ELF-1 (cell line): Measurements from ENCODE around the gene C2CD4D.
"Not testable (repeated sequence)": the region's sequence is repeated elsewhere in the genome, so short reads cannot be mapped to it uniquely, and the experiment has no call there.

Source experiments
- DNase-seq: peaks from one replicate; pipeline ENCODE4 v3.0.0-alpha.2; 2016; ENCODE audit warnings: low read depth, low spot score

Gene C2CD4D

DNA sequence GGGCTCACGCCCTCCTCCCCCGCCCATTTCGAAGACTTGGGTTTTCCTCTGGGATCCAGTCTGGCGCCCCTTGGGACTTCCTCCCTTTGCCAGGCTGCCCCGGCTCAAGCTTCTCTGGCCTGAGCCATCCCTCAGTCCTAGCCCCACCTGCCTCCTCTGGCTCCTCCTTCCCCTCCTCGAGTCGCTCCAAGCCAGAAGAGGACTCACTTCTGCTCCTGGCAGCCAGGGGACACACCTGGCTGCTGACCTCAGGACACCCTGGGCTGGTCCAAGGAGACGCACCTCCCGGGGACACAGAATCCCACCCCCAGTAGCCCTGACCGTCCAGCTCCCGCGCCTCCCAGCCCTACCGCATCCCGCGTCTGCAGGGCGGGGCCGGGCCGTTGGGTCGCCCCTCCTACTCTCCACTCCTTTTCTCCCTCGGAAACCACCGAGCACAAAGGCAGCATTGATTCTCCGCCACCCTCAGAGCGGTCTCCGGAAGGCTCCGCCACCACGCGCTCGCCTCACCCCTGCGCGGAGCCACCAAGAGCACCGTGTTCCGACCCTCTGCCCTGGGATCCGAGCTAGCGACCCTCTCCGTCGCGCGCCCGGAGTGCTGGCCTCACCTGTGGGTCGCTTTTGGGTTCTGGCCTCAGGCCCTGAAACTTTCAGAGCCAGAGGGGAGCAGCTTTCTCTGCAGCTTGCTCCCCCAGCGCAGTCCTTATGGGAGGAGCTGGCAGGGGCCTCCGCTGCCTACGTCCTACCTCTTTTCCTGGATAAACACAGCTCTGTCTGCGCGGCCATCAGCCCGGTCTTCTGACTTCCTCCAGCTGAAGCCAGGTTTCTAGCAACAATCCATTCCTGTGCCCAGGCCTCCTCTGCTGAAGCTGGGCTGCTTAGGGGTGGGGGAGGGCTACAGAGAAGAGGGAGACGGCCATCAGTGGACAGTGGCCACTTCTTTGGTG, at the start of gene C2CD4D:
Gene C2CD4D, minus strand, starts transcription at position 364 of the 947 bp plus-strand sequence. CDS start 831 bp downstream, outside the sequence.
- DNase-seq: peak; percentile 85

DNA sequence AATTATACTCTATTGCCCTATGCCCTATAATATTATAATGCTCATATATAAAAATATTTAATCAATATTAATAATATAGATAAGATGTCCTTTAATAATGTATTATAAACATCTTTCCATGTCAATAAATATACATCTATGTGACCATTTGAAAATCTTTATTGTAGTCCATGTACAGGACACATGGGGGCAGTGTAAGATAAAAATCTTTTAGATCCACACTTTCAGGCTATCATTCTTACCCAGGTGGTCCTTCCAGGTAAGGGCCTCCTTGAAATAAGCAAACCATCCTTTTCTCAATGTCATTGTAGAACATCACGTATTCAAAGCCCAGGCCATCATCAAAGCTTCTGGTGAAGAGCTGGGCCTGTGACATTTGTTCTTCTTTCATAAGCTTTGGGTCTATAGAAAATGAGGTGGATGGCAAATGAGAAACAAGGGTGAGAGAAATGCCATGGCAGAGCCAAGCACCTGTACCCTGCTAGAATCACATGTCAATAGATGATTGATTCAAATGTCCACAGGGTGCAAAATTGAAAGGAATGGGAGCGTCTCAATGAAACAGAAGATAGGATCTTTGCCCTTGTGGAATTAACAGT, 49.5 kb upstream of the C2CD4D start:
- DNase-seq: no peak

- no peak for DNase-seq
Observed at GRCh38 chr1:151887028-151887427, 47.4 kb upstream of the C2CD4D start.

- no peak for DNase-seq
Observed at GRCh38 chr1:151885479-151885878, 45.9 kb upstream of the C2CD4D start.

GRCh38 chr1:151884879-151885278, 45.3 kb upstream of the C2CD4D start:
- not testable (repeated sequence) for DNase-seq

GRCh38 chr1:151884445-151884844, 44.8 kb upstream of the C2CD4D start:
- not testable (repeated sequence) for DNase-seq

DNA sequence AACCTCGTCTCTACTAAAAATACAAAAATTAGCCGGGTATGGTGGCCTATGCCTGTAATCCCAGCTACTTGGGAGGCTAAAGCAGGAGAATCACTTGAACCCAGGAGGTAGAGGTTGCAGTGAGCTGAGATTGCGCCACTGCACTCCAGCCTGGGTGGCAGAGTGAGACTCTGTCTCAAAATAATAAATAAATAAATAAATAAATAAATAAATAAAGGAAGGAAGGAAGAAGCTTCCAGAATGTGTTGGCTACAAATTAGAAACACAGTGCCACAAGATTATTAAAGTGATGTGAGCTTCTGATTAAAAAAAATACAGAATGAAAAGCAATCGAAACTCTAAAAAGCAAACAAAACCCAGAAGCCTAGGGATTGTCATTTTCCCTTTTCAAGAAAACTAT, 44.3 kb upstream of the C2CD4D start:
- DNase-seq: not testable (repeated sequence)

DNA sequence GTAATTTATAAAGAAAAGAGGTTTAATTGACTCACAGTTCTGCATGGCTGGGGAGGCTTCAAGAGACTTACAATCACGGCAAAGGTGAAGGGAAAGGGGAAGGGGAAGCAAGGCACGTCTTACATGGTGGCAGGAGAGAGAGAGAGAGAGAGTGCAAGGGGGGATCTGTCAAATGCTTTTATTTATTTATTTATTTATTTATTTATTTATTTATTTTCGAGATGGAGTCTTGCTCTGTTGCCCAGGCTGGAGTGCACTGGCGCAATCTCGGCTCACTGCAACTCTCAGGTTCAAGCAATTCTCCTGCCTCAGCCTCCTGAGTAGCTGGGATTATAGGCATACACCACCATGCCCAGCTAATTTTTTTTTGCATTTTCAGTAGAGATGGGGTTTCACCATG, 43.3 kb upstream of the C2CD4D start:
- not testable (repeated sequence) for DNase-seq

GRCh38 chr1:151882466-151882865, 42.8 kb upstream of the C2CD4D start:
- DNase-seq: no peak

DNA sequence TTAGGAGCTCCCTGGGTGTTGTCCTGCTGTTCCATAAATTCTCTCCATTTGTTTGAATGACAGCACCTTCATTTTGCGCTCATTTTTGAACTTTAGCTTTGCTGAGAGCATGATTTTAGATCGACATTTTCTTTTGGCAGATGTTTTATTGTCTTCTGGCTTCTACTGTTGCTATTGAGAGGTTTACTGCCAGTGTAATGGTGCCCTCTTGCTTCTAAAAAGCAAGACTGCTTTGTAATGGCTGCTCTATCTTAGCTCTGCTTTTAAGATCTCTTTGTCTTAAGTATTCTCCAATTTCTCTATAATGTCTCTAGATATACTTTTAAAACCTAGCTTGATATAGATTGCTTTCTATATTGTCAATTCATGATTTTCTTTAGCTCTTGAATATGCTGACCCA, 41.9 kb upstream of the C2CD4D start:
- no peak for DNase-seq

DNA sequence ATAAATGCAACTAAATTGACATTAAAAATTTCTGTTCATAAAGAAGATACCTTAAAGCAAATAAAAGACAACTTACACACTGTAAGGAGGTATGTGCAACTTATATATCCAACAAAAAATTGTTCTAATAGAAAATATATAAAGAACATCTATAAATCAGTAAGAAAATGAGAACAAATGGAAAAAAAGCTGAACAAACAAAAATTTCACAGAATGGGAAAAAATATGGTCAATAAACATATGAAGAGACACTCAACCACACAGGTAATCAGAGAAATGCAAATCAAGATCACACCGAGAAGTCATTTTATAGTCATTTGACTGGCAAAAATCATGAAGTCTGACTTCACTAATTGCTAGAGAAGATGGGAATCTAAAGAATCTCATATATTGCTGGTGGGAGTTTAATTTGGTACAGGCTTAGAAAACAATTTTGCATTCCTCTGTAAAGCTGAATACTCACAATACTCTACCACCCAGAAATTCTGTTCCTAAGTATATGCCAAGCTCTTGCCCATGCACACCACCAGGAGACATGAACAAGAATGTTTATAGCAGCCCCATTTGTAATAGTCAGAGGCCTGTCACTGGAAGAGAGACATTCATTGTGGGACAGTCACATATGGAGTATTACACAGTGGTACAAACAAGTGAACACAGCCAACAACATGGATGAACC, 35.9 kb upstream of the C2CD4D start:
- no peak for DNase-seq

GRCh38 chr1:151872776-151873175, 33.2 kb upstream of the C2CD4D start:
- peak; percentile 32 for DNase-seq

DNA sequence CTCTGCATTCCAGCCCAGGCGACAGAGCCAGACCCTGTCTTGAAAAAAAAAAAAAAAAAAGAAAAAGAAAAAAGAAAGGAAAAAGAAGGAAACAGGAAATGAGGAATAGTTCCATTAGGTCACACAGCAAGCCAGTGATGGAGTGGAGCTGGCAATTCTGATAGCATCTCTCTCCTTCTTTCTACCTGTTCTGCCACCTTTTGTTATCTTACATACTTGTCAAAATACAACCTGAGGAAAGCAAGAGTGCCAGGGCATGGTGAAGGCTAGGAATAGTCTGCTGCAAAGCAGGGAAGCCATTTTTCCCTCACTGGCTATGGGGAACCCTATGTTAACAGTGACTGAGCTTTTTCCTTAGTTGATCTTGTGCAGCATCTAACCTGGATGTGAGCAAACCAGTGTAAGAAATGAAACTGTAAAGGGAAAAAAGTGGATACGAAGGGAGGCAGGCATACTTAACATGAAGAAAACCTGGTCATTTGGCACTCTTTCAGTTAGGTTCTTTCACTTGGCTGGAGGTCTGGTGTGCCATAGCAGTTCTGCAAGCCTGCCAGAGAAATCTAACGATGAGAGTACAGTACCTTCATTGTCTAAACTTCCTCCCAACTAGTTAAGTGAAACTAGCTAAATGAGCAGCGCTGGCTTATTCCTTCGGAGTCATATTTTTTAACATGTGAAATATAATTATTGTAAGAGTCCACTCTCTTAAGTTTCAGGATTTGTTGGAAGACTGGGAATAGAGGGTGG, 31.8 kb upstream of the C2CD4D start:
- no peak for DNase-seq

DNA sequence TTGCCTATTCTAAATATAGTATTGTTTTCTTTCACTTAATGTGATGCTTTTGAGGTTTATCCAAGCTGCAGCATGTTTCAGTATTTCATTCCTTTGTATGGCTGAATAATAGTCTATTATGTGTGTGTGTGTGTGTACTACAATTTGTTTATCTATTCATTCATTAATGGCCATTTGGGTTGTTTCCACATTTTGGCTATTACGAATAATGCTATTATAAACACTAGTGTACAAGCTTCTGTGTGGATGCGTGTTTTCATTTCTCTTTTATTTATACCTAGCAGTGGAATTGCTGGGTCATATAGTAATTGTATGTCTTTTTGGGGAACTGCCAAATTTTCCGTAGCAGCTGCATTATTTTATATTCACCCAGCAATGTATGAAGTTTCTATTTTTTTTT, 28.9 kb upstream of the C2CD4D start:
- no peak for DNase-seq

- no peak for DNase-seq
Observed at GRCh38 chr1:151867765-151868411, 28.3 kb upstream of the C2CD4D start.

DNA sequence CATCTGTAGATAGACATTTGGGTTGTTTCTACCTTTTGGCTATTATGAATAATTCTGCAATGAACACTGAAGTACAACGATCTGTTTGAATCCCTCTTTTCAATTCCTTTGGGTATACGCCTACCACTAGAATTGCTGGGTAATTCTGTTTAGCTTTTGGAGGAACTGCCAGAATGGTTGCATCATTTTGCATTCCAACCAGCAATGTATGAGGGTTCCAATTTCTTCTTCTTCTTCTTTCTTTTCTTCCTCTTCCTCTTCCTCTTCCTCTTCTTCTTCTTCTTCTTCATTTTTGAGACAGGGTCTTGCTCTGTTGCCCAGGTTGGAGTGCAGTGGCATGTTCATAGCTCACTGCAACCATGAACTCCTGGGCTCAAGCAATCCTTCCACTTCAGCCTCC, 27.7 kb upstream of the C2CD4D start:
- no peak for DNase-seq

DNA sequence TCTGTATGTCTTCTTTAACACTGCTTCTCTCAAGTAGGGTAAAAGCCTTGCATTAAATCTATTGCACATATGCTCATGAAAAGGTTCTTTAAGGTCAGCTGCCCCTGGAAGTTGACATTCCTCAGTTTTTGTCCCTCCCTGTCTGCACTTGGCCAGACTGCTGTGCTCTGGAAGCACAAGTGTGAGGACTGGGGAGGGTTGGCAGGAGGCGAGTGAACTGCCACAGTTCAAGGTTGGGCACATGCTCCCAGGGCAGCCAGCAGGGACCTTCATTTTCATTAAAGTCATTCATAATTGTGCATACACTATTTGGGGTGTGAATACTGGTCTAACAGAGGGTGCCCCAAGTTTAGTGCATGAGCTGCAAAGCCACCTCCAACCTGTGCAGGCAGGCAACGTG, 24.8 kb upstream of the C2CD4D start:
- no peak for DNase-seq

- DNase-seq: no peak
Observed at GRCh38 chr1:151862604-151863003, 23.0 kb upstream of the C2CD4D start.

DNA sequence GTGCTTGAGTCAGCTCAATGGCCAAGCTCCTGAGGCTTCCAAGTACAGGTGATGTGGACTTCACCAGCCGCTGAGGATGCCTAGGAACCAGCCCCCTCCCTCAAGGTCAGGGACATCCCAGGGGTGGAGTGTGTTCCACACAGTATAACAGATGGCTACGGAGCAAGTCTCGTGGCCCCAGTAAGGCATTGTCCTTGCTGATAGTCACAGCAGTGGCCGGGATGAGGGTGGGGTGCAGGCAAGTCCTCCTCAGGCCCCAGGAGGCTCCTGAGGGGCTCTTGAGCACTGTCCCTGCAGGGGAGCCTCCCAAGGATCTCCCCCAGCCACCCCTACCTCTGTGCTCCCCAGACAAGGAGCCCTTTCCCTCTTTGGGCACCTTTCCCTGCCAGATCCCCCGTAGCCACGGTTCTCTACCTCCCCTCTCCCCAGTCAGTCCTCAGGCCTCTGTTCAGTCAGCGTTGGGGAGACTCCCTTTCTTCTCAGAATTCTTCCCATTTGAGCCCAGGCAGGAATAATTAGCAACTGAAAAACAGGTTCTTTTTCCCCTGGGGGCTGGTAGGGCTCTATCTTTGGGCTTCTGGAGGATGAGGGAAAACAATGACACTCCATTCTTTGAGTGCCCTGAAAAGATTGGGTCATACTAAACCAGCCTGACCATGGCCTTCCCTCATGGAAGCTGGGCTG, 21.0 kb upstream of the C2CD4D start:
- DNase-seq: peak; percentile 94

DNA sequence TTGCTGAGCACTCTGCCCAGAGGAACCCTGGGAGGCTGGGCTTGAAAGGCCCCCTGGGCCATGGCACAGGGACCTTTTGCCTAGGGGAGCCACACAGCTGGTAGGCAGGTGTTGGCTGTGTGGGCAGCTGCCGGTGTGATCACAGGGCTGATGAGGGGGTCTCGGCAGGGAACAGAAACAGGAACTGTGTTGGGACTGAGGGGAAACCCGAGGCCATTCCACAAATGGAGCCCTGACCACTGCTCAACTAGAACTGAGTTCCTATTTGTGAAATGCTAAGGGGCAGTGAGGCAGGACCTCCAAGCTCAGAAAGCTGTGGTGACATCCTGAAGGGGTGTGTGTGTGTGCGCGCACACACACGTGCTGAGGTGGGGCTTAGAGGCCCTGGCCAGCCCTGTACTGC, 20.3 kb upstream of the C2CD4D start:
- DNase-seq: no peak
